ENCODE data around the gene DHRS3.
"Not testable (repeated sequence)": the region's sequence is repeated elsewhere in the genome, so short reads cannot be mapped to it uniquely, and the experiment has no call there.

The DHRS3 gene

DNA sequence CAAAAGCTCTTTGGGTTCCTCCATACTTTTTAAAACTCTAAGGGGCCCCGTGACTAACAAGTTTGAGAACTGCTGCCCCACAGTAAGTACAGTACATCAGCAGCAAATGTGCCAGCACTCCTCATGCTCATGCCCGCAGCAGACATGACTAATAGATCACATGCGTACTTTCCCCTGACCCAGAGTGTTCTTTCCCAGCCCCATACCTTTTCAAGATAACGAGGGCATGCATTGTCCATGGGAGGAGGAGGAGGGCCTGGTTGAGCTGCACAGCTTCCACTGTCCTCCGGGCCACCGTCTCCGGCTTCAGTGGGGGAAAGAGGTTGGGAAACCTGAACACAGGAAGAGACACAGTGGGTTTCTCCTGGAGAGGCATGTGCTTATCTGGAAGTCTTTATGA lies 45.5 kb downstream of the DHRS3 start:
- no peak for DNase-seq

DNA sequence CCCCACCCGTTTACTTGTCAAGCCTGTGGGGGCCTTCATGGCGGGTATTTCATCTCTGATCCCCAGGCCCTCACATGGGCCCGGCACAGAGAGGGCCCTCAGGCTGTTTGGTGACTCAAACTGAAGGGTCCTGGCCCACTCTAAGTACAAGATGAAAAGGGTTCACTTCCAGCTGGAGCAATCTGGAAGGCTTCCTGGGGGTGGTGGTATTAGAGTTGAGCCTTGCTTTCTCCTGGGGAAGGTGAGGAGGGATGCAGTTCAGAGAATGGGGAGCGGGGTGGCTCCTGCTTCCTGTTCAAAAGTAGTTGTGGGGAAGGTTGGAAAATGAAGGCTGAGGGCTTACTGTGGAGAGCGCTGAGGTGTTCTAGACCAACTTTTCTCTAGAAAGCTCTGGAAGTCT lies 47.7 kb downstream of the DHRS3 start:
- DNase-seq, result no peak

DNA sequence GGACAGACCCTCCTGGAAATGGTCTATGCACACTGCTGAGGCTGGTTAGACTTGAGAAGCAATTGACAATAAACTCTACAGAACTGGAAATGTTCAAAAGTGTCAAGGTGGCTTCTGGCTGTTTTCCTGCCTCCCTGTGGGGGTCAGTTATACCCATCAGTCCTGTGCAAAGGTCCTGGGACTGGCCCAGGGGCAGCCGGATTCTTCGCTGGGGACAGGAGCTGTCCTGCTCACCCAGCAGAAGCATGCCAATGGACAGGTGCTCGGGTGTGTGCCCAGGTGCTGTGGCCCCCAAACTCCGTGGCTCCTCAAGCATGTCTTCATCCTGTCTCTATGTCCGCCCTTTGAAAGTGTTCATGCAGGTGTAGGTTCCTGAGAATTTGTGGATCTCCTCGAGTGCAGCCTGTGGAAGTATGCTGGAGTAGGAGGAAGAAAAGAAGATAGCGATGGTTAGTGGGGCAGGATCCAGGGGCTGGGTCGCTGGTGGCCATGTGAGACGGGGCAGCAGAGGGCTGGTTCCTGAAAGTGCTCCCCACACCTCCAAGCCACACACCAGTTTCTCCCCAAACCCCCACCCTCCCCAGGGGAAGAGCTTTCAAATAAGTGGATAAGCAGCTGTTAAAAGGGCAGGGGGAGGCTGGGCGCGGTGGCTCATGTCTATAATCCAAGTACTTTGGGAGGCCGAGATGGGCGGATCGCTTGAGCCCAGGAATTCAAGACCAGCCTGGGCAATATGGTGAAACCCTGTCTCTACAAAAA lies 49.8 kb downstream of the DHRS3 start:
- DNase-seq, result no peak

DNA sequence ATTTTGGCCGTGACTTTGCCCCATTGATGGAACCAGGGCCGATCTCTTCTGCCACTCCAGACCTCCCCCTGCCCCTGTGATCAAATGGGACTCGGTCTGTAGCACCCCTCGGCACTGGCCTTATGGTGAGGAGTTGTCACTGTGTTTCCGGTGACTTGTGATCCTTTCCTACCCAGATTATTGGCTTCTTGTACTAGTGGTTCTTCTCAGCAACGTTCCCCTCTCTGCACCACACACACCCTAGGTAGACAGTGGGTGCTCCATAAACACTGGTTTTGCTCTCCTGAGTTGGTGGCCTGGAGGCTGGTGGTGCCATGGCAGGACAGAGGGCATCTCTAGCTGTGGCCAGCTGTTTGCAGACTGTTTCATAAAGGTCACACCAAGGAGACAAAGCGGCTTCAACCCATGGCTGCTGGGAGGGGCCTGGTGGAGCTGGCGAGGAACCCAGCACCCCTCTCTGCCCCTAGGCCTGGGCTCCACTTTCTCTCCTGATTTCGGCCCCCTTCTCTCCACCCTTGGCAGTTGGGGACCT lies 50.7 kb downstream of the DHRS3 start:
- no peak for DNase-seq

DNA sequence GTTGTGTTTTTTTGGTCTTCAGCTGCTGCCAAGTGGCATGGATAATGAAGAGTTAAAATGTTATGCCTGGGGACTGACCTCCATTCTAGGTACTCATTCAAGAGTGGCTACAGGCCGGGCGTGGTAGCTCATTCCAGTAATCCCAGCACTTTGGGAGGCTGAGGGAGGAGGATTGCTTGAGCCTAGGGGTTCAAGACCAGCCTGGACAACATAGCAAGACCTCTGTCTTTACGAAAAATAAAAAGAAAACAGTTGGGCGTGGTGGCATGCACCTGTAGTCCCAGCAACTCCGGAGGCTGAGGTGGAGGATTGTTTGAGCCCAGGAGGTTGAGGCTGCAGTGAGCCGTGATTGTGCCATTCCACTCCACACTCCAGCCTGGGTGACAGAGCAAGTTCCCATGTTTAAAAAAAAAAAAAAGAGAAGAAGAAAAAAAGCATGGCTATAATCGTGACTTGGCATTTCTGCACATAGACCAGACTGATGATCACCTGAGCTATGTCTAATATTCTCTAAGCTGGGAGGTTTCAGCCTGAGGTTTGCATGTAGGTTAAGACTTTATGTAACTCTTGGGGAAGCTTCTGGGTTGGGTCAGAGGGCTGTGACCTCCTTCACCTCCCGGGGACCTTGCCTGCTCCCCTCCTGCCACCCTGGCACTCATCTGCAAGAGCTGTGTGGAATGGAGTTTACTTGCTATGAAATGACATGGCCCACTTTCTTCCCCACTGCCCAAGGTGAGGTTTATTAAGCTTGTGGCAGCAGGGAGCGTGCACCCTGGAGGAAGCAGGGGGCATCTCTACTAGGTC lies 51.3 kb downstream of the DHRS3 start:
- DNase-seq, result no peak

DNA sequence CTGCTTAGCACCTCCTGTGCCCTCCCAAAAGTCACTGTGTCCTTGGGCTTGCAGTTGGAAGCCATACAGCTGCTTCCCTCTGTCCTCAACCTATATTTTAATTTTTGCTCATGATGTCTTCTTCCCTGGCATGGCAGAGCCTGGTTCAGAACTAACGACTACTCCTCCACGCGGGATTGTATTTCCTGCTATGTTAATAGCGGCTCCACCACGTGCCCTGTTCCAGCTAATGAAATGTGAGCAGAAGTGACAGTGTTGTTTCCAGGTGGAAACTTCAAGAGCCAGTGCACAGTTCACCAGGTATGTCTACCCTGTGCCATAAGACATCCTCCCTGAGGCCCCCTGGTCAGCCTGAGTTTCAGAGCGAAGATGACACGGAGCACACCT lies 52.1 kb downstream of the DHRS3 start:
- DNase-seq, result no peak

DNA sequence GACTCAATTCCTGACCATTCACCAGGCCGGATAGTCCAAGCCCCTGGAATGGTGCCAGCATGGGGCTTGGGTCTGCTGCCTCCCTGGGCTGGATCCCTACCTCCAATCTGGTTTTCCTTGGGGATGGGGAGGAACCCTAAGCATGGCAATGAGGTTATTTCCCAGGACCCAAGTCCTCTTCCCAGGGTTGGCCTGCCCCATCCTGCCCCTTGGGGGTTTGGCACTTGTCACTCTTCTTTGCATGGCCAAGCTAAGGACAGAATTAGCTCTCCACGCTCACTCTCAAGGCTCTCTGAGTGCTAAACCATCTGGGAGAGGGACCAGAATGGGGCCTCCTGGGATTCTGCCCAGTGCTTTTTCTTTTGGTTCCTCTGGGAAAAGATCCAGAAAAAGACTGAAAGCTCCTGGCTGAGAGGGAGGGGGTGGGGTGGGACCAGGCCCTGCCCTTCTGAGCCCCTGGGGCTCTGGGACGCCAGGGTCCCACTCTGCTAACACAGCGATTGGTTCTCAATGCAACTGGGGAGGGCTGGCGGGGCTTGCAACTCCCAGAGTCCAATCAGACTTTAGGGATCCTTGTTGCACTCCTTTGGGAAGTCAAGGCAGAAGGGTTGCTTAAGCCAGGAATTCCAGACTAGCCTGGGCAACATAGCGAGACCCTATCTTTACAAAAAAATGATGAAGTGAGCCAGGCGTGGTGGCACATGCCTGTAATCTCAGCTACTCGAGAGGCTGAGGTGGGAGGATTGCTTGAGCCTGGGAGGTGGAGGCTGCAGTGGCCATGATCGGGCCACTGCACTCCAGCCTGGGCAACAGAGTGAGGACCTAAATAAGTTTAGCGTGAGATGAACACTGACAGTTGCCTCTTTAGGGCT lies 52.7 kb downstream of the DHRS3 start:
- no peak for DNase-seq

DNA sequence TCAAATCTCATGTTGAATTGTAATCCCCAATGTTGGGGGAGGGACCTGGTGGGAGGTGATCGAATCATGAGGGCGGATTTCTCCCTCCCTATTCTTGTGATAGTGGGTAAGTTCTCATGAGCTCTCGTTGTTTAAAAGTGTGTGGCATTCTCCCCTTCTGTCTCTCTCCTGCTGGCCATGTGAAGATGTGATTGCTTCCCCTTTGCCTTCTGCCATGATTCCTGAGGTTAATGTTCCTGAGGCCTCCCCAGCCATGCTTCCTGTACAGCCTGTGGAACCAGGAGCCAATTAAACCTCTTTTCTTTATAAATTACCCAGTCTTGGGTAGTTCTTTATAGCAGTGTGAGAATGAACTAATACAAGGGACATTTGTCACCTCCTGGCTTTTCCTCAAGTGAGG lies 53.8 kb downstream of the DHRS3 start:
- DNase-seq, result not testable (repeated sequence)

DNA sequence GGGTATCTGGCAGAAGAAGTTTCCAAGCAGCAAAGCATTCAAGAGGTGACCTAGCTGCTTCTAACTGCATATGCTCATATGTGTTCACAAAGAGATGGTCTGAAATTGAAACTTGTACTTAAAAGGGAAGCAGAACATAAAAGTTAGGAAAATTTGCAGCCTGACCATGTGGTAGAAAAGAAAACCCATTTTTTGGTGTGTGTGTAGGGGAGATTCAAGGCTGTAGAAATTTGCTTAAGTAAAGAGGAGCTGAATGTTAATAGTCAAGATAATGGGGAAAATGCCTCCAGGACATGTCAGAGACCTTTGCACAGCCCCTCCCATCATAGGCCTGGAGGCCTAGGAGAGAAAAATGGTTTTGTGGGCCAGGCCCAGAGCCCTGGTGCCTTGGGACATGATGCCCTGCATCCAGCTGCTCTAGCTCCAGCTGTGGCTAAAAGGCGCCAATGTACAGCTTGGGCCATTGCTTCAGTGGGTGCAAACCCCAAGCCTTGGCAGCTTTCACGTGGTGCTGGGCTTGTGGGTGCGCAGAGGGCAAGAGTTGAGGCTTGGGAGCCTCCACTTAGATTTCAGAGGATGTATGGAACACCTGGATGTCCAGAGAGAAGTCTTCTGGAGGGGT lies 54.9 kb downstream of the DHRS3 start:
- DNase-seq, result no peak

DNA sequence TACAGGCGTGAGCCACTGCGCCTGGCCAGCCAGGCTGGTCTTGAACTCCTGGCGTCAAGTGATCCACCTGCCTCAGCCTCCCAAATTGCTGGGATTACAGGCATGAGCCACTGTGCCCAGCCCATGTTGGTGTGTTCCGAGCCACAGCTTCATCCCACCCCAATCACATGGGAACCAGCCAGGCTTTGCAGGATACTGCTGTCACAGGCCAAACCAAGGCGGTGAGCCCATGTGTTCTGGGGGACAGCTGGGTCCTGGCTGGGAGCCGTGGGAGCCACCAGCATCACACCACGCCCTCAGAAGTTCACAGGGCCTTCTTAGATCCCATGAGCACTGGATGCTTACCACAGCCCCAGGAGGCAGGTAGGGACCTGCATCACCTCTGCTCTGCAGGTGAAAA lies 56.9 kb downstream of the DHRS3 start:
- DNase-seq, result no peak

DNA sequence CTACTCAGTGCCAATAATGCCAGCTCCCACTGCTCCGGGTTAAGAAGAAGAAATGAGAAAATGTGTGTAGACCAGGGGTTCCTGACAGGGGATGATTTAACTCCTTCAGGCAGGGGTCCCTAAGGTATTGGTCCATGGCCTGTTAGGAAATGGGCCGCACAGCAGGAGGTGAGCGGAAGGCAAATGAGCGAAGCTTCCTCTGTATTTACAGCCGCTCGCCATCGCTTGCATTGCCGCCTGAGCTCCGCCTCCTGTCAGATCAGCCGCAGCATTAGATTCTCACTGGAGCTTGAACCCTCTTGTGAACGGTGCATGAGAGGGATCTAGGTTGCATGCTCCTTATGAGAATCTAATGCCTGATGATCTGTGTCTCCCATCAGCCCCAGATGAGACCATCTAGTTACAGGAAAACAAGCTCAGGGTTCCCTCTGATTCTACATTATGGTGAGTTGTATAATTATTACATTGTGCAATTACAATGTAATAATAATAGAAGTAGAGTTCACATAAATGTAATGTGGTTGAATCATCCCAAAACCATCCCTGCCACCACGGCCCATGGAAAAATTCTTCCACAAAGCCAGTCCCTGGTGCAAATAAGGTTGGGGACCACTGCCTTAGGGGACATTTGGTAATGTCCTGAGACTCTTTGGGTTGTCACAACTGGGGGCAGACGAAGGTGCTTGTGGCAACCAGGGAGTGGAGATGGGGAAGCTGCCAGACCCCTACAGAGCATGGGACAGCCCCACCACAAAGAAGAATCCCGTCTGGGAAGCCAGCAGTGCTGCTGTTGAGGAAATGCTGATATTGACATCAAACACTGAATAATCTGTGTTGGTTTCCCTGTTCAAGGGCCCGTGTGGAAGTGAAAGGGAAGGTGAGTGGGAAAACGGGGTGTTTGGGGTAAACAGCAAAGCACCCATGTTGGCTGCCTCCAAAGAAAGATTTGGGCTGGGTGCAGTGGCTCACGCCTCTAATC lies 60.8 kb downstream of the DHRS3 start:
- DNase-seq, result no peak

DNA sequence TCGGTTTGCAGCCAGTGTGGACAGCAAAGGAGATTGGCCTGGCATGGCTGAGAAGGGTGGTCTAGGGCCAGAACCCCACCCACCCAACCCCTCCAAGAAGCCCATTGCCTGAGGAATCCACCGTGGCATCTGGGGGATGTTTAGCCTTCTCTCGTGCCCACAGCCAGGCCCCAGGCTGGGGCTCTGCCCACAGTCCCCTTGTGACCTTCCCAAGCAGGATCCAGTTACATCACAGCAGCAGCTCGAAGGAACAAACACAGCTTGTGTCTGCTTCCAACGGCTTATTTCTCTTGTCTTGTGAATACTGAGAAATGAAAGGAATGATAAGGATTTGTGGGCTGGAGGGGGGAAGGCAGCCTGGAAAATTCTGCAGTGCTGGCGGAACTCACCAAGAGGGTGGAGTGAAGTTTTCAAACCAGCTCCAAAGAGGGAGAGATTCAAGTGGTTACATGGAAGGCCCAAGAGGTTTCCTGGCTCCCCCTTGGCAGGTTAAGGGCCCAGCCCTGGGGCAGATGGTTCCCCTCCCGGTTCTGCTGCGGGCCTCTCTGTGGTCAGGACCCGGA lies 61.6 kb downstream of the DHRS3 start:
- DNase-seq, result no peak

DNA sequence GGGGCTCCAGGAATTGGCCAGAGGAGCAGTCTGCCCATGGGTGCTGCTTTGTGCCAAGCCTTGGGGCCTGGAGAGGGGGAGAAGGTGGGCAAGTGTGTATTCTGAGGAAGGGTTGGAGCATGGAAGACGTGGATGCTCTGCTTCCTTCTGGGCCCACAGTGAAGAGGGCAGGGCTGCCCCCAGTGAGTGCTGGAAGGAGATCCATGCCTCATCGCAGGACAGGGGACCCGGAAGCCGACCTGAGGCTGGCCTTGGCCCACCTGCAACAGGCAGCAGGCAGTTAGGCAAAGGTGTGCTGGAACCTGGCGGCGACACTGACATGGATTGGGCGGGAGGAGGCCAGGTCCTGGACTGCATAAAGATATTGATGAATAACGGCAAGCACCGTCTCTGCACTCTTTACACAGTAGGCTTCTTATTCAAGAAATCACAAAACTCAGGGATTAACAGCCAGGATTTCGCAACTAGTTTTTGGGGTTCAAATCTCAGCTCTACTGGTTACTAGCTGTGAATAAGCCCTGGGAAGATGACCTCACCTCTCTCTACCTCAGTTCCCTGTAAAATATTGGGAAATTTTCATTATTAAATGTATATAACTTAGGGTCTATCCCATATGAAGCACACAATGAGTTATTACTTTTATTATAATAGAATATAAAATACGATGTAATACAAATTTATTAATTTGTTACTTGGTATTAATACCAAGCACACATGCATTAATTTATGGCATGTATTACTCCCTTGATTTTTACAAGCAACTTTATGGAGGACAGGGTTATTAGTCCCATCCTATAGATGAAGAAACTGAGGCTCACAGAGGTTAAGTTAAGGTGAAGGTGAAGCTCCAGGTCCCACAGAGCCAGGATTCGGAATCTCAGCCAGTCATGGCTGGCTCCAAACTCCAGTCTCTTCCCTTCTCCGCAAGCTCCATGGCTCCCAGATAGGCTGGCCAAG lies 62.3 kb downstream of the DHRS3 start:
- DNase-seq, result no peak

DNA sequence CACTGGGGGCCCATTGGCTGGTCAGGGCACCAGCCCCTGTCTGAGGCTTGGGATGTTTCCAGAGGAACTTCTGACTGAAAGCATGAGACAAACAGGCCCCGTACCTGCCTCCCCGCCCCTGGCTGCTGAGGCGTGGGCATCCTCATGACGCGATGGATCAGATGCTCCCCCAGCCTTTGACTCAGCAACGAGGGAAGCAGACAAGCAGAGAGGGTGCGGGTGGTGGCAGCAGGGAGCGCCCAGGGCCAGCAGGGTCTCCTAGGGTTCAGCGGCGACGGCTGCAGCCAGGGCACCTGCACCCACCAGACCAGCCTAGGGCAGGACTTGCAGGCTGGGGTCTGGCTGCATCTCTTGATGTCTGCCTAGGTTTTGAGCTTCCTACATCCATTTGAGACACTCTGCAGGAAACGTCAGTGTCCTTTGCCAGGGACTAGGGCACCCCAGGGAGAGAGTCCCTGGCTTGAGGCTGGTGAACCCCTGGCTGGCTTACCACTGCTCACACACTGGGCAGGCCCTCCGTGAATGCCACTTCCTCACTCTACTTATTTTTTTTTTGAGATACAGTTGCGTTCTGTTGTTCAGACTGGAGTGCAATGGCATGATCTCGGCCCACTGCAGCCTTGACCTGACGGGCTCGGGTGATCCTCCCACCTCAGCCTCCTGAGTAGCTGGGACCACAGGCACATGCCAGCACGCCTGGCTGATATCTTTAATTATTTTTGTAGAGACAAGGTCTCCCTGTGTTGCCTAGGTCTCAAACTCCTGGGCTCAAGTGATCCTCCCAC lies 63.3 kb downstream of the DHRS3 start:
- DNase-seq, result no peak

DNA sequence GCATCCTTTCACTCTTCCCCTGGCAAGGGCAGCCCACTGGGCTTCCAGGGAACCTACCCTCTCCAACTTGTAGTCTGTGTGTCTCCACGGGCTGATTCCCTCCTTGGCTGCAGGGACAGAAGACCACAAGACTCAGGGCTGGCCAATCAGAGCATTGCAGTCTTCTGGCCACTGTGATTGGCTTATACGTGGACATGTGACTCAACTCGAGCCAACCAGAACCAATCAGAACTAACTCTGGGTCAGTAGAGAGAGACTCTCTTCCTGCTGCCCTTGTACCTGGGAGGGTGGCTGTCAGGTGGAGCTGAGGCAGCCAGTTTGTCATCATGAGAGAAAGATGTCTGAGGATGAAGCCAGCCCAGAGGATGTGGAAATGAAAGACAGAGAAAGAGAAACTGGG lies 64.0 kb downstream of the DHRS3 start:
- no peak for DNase-seq

DNA sequence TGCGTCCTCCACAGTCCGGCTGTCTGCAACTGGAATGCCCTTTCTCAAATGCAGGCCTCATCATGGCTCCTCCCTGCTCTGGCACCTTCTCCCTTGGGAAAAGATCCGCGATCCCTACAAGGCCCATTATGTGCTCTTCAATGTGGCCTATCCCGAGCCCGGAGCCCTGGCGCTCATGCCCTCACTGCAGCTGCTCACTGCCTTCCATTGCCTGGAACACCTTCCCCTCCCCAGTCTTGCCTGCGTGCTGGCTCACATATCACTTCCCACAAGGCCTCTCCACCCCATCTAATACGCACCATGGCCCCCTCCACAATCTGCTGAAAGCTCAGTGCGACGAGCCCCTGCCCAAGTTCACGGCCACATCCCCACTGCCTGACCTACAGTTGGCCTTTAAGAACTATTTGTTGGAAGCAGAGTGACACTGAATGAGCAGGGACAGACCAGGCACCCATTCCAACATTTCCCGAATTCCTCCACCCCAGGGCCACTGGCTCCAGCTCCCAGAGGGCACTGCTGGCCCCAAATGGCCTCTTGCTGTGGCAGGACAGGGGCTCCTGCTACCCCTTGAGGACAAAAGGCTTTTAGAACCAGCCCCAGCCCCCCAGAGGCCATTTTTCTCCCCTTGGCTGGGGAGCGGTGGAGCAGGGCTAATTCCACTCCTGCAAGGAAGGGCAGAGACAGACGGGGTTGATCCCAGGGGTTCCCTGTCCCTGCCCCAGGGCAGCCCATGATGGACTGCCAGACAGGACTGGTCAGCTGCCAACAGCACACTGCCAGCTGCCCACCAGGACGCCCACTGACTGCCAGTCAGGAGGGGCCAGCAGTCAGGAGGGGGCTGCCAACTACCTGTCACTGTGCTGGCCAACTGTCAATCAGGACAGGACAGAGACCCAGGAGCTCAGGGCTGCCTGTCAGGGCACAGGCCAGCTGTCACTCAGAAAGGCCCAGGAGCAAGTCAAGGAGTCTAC lies 64.8 kb downstream of the DHRS3 start:
- no peak for DNase-seq

DNA sequence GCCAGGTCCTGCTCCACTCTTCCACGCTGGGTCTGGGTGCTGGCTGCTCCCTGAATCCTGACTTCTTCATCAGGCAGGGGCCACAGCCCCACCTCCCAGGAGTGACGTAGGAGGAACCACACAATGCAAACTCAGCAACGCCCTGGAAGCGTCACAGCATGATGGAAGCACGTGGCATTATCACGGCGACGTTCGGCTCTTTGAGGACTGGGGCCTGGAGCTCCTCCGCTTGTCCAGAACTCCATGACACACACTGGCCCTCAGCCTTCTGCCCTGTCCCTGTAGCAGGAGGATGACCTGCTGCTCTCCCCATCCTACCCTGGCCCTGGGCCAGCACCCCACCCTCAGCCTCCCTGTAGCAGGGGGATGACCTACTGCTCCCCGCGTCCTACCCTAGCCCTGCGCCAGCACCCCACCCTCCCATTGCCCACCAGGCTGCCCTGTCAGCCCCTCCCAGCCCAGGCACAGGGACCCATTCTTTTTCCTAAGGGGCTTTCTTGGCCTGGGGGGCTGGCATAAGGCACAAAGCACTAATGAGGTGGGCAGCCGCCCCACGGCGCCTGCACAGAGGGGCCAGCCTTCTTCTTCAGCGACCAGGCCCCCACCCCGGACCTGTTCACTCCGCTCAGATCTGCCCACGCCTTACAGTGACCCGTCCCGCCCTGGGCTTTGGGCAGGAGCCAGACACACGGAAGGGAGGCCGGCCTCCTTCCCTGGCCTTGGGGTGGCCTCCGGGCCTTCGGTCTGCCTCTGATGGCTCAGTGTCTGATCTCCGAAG lies 65.7 kb downstream of the DHRS3 start:
- no peak for DNase-seq
